K562 (cell line): ENCODE data around the gene AGRN. TPM values are rescaled to one million over a fixed set of nuclear protein-coding genes. Genes with fewer than 3 reads are reported as not detected.

Experiments used
- CEBPG ChIP-seq, 3 experiments: fragments of 200-800 bp in 1 of 3; sonication (Bioruptor generic) in 1 of 3; sonication (generic) in 1 of 3; formaldehyde crosslinking in 1 of 3; IDR thresholded peaks in 2 of 3; conservative IDR thresholded peaks in 1 of 3; 2 replicates each; pipeline versions ENCODE4 v1.6.1 to v1.8.0; 2016 to 2022; ENCODE audit warnings: missing compliant biosample characterization in 2 of 3, missing genetic modification characterization in 2 of 3, mild to moderate bottlenecking in 1 of 3, missing genetic modification reagents in 1 of 3
- FOSL1 ChIP-seq: fragments of 200-800 bp; sonication (Bioruptor generic); conservative IDR thresholded peaks from 2 replicates; pipeline ENCODE4 v1.6.1; 2016; ENCODE audit warnings: missing genetic modification characterization, missing compliant biosample characterization
- GABPB1 ChIP-seq: sonication (generic); formaldehyde crosslinking; IDR thresholded peaks from 2 replicates; pipeline ENCODE4 v1.8.0; 2022; ENCODE audit warnings: mild to moderate bottlenecking, missing genetic modification reagents
- HMG20A ChIP-seq: fragments of 450-650 bp; formaldehyde crosslinking; conservative IDR thresholded peaks from 2 replicates; pipeline ENCODE4 v1.4.0; 2020; ENCODE audit warnings: mild to moderate bottlenecking, mixed read lengths
- HSF4 ChIP-seq: fragments of 250-450 bp; sonication (Bioruptor Pico); IDR thresholded peaks from 2 replicates; pipeline ENCODE4 v2.1.2; 2022; ENCODE audit warnings: mild to moderate bottlenecking, moderate library complexity, borderline replicate concordance
- POLR2AphosphoS2 ChIP-seq: IDR thresholded peaks from 2 replicates; pipeline ENCODE4 v1.6.1; 2012; ENCODE audit warnings: low read length, improper control_type of control experiment
- PPARD ChIP-seq: fragments of 250-450 bp; sonication (Bioruptor Pico); IDR thresholded peaks from 2 replicates; pipeline ENCODE4 v1.8.0; 2022; ENCODE audit warnings: inconsistent platforms, mild to moderate bottlenecking, moderate library complexity
- PYGO2 ChIP-seq: fragments of 450-650 bp; IDR thresholded peaks from 2 replicates; pipeline ENCODE4 v1.6.1; 2016; ENCODE audit warnings: mild to moderate bottlenecking, missing genetic modification characterization, moderate library complexity, missing compliant biosample characterization
- RBBP5 ChIP-seq: fragments of 200-600 bp; sonication (generic); IDR thresholded peaks from 2 replicates; pipeline ENCODE4 v1.6.1; 2012; ENCODE audit warnings: borderline replicate concordance, mild to moderate bottlenecking, low read length, control low read depth, inconsistent platforms; ENCODE audit not compliant: insufficient read depth, poor library complexity, severe bottlenecking
- SMARCA5 ChIP-seq: fragments of 450-650 bp; IDR thresholded peaks from 2 replicates; pipeline ENCODE4 v1.6.1; 2016
- SRSF1 ChIP-seq: fragments of 200-400 bp; formaldehyde crosslinking; IDR thresholded peaks from 2 replicates; pipeline ENCODE4 v1.6.1; 2017; ENCODE audit warnings: mild to moderate bottlenecking, low read depth, low read length, moderate library complexity
- TAL1 ChIP-seq: fragments of 450-650 bp; IDR thresholded peaks from 2 replicates; pipeline ENCODE4 v1.6.1; 2016; ENCODE audit warnings: mild to moderate bottlenecking
- ZNF507 ChIP-seq: conservative IDR thresholded peaks from 2 replicates; pipeline ENCODE4 v1.6.1; 2017; ENCODE audit warnings: missing genetic modification characterization, missing compliant biosample characterization
- ZNF695 ChIP-seq: fragments of 450-650 bp; formaldehyde crosslinking; IDR thresholded peaks from 2 replicates; pipeline ENCODE4 v1.4.0; 2020; ENCODE audit warnings: mild to moderate bottlenecking, moderate library complexity
- polyA plus RNA-seq, 8 experiments: library from polyadenylated mRNA; depleted of rRNA in 4 of 8; stranded (reverse) in 5 of 8; unstranded in 3 of 8; fragments of >200 nt; fragmentation: Nextera tagmentation in 2 of 8; fragmentation: Illumina TruSeq in 1 of 8; extraction: Ambion mirVana in 2 of 8; extraction: Trizol in 1 of 8; gene quantifications; 2 replicates each; pipeline versions ENCODE4 v1.2.1 to v1.2.3, GENCODE V29; 2011 to 2014; ENCODE audit warnings: inconsistent platforms in 1 of 8, missing spikeins in 1 of 8
- total RNA-seq, 7 experiments: library from RNA; depleted of rRNA in 6 of 7; stranded (reverse); fragments of >200 nt in 6 of 7; fragmentation: Illumina TruSeq in 2 of 7; extraction: Trizol in 2 of 7; gene quantifications; 2 replicates each; pipeline versions ENCODE4 v1.2.1 to v1.2.3, GENCODE V29; 2011 to 2021; ENCODE audit warnings: low replicate concordance in 1 of 7
- TF ChIP-seq, protein P1 (sequence below): sonication (generic); formaldehyde crosslinking; IDR thresholded peaks from 2 replicates; pipeline ENCODE4 v1.9.0; 2022; ENCODE audit warnings: mild to moderate bottlenecking, missing genetic modification reagents
- TF ChIP-seq, protein P2 (sequence below): sonication (generic); formaldehyde crosslinking; IDR thresholded peaks from 2 replicates; pipeline ENCODE4 v1.8.1; 2023; ENCODE audit warnings: mild to moderate bottlenecking, missing genetic modification reagents
- TF ChIP-seq, protein P3 (sequence below): fragments of 450-650 bp; IDR thresholded peaks from 2 replicates; pipeline ENCODE4 v1.6.1; 2018; ENCODE audit not compliant: partially characterized antibody
- TF ChIP-seq, protein P4 (sequence below): sonication (generic); formaldehyde crosslinking; IDR thresholded peaks from 2 replicates; pipeline ENCODE4 v1.8.0; 2022; ENCODE audit warnings: missing genetic modification reagents, mild to moderate bottlenecking, moderate library complexity, borderline replicate concordance

The AGRN gene
- total and polyA plus RNA-seq, 9 of the 15 experiments (the other 6 are each of a cell fraction or from before 2014, with no cell fraction given): 0.04 to 111 (median 18.1) TPM

DNA sequence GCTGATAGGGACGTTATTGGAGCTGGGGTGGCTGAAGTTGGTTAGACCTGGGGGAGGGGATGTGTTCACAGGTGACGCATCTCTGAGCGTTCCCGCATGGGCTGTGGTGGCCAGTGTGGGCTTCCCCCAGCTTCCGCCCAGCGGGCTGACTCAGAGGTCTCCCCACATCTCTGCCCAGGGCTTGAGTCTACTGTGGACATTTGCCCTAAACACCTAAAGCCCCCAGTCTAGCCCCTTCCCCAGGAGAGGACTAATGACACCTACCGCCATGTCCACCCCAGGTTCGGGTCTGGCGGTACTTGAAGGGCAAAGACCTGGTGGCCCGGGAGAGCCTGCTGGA, 2.0 kb downstream of the AGRN start (continued):
- TF ChIP-seq HSF4 (CRISPR knock-in tag): no peak
- no peak for TF ChIP-seq SMARCA5
- no peak for TF ChIP-seq SRSF1
- TF ChIP-seq CEBPG (CRISPR knock-in tag; IDR thresholded peaks at IDR 0.05): no peak
- no peak for TF ChIP-seq CEBPG (tag; conservative IDR thresholded peaks at IDR 0.05 in 1 of 2, IDR thresholded peaks at IDR 0.05 in 1 of 2)
- no peak for TF ChIP-seq TAL1
- TF ChIP-seq ZNF695 (CRISPR knock-in tag): no peak
- TF ChIP-seq ZNF507 (tag): no peak
- no peak for TF ChIP-seq PYGO2 (tag)
- TF ChIP-seq GABPB1 (CRISPR knock-in tag): 0 out of 2 replicates have a peak, but pooled peaks have one; percentile 27
- TF ChIP-seq, protein P1, sequence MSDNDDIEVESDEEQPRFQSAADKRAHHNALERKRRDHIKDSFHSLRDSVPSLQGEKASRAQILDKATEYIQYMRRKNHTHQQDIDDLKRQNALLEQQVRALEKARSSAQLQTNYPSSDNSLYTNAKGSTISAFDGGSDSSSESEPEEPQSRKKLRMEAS: peak; percentile 69
- no peak for TF ChIP-seq POLR2AphosphoS2
- TF ChIP-seq, protein P2, sequence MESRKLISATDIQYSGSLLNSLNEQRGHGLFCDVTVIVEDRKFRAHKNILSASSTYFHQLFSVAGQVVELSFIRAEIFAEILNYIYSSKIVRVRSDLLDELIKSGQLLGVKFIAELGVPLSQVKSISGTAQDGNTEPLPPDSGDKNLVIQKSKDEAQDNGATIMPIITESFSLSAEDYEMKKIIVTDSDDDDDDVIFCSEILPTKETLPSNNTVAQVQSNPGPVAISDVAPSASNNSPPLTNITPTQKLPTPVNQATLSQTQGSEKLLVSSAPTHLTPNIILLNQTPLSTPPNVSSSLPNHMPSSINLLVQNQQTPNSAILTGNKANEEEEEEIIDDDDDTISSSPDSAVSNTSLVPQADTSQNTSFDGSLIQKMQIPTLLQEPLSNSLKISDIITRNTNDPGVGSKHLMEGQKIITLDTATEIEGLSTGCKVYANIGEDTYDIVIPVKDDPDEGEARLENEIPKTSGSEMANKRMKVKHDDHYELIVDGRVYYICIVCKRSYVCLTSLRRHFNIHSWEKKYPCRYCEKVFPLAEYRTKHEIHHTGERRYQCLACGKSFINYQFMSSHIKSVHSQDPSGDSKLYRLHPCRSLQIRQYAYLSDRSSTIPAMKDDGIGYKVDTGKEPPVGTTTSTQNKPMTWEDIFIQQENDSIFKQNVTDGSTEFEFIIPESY (CRISPR knock-in tag): peak; percentile 95
- TF ChIP-seq HMG20A (CRISPR knock-in tag): no peak
- no peak for TF ChIP-seq PPARD (CRISPR knock-in tag)
- TF ChIP-seq, protein P3, sequence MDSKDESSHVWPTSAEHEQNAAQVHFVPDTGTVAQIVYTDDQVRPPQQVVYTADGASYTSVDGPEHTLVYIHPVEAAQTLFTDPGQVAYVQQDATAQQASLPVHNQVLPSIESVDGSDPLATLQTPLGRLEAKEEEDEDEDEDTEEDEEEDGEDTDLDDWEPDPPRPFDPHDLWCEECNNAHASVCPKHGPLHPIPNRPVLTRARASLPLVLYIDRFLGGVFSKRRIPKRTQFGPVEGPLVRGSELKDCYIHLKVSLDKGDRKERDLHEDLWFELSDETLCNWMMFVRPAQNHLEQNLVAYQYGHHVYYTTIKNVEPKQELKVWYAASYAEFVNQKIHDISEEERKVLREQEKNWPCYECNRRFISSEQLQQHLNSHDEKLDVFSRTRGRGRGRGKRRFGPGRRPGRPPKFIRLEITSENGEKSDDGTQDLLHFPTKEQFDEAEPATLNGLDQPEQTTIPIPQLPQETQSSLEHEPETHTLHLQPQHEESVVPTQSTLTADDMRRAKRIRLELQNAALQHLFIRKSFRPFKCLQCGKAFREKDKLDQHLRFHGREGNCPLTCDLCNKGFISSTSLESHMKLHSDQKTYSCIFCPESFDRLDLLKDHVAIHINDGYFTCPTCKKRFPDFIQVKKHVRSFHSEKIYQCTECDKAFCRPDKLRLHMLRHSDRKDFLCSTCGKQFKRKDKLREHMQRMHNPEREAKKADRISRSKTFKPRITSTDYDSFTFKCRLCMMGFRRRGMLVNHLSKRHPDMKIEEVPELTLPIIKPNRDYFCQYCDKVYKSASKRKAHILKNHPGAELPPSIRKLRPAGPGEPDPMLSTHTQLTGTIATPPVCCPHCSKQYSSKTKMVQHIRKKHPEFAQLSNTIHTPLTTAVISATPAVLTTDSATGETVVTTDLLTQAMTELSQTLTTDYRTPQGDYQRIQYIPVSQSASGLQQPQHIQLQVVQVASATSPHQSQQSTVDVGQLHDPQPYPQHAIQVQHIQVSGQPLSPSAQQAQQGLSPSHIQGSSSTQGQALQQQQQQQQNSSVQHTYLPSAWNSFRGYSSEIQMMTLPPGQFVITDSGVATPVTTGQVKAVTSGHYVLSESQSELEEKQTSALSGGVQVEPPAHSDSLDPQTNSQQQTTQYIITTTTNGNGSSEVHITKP: no peak
- no peak for TF ChIP-seq RBBP5
- TF ChIP-seq, protein P4, sequence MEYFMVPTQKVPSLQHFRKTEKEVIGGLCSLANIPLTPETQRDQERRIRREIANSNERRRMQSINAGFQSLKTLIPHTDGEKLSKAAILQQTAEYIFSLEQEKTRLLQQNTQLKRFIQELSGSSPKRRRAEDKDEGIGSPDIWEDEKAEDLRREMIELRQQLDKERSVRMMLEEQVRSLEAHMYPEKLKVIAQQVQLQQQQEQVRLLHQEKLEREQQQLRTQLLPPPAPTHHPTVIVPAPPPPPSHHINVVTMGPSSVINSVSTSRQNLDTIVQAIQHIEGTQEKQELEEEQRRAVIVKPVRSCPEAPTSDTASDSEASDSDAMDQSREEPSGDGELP: peak; percentile 34; the same call in 1 of the 2 replicates
- TF ChIP-seq FOSL1 (tag): peak; percentile 41; the same call in 1 of the 2 replicates
